ENCODE results near the gene NIPSNAP3A. TPM values are rescaled to one million over a fixed set of nuclear protein-coding genes. Genes with fewer than 3 reads are reported as not detected.

Gene NIPSNAP3A
- total and polyA plus RNA-seq, 2 of the 8 experiments (the other 6 are each of a cell fraction or from before 2014, with no cell fraction given), result 9.3 to 9.4 TPM

- DNase-seq (ENCODE audit: low read depth in 1 of 2, low spot score in 2 of 2) (no peak), FAIRE-seq (no peak)
- H4K91ac ChIP-seq (replicated peaks; ENCODE audit: insufficient read length, low read length), result no peak overlapping the region
- H4K5ac ChIP-seq (ENCODE audit: insufficient read length, low read depth, low read length), result no peak overlapping the region
- H3K4me3 ChIP-seq (ENCODE audit: extremely low read depth in 1 of 4, insufficient read depth in 2 of 4, low read depth in 3 of 4, low read length in 4 of 4), result no peak overlapping the region
- H3K23ac ChIP-seq (ENCODE audit: insufficient read length), result no peak overlapping the region
- H2BK120ac ChIP-seq (replicated peaks; ENCODE audit: low read depth, low read length), result no peak overlapping the region
- H3K4ac ChIP-seq (replicated peaks; ENCODE audit: insufficient read length, low read depth, low read length), result no peak overlapping the region
- H2BK12ac ChIP-seq (ENCODE audit: low read depth, low read length), result no peak overlapping the region
- 69% methylated on average over 1 of the region's 1 CpG; no CpG with 5 or more reads in 1 of the 2 experiments for WGBS, 2 experiments (ENCODE audit: extremely low coverage in 1 of 2, insufficient coverage in 1 of 2, insufficient read length in 1 of 2, insufficient replicate concordance in 2 of 2, low coverage in 1 of 2, low lambda C conversion rate in 2 of 2, missing lambda C conversion rate in 1 of 2)
- no peak overlapping the region for H3K4me2 ChIP-seq (ENCODE audit: insufficient read depth in 1 of 2, low read depth in 2 of 2, low read length in 2 of 2)
- no peaks in the 10 kb centered on the region for H3K79me2 ChIP-seq (ENCODE audit: control insufficient read depth in 1 of 2, insufficient read depth in 2 of 2, low read length in 2 of 2)
- no peaks in the 10 kb centered on the region for H3K23me2 ChIP-seq (ENCODE audit: low read depth, low read length)
- no peak overlapping the region for H3K14ac ChIP-seq (ENCODE audit: insufficient read length)
- no peak overlapping the region for H3K27ac ChIP-seq (ENCODE audit: low read depth, low read length)
- H3K36me3 ChIP-seq (ENCODE audit: control insufficient read depth in 2 of 4, insufficient read depth in 4 of 4, low read length in 3 of 4), result no peaks in the 10 kb centered on the region
- no peak overlapping the region for H2AFZ ChIP-seq (ENCODE audit: low read length)
- POLR2A ChIA-PET (ENCODE audit: partially characterized antibody), result interaction anchor here (1.2 kb wide), 1 partner anchor 11 kb away, joined by 3 read pairs; the partner anchor contains the start of gene NIPSNAP3B
- H3K18ac ChIP-seq (ENCODE audit: extremely low read depth, low read length), result no peak overlapping the region
- CTCF ChIA-PET (ENCODE audit: partially characterized antibody), result no interaction called here
- H2BK20ac ChIP-seq (ENCODE audit: low read length), result no peak overlapping the region
- no peak overlapping the region for H3K56ac ChIP-seq (replicated peaks; ENCODE audit: insufficient read length, low read depth, low read length)
- no peaks in the 10 kb centered on the region for H3K9me3 ChIP-seq (ENCODE audit: insufficient read depth in 2 of 2, low read depth in 1 of 2, low read length in 1 of 2)
- H4K8ac ChIP-seq (ENCODE audit: extremely low read depth, insufficient read depth, low read length), result no peak overlapping the region
- no peaks in the 10 kb centered on the region for H3K27me3 ChIP-seq (replicated peaks in 1 of 4; ENCODE audit: control insufficient read depth in 3 of 4, extremely low read depth in 1 of 4, insufficient read depth in 3 of 4, low read length in 3 of 4)
- no peaks in the 10 kb centered on the region for H3K79me1 ChIP-seq (ENCODE audit: low read depth, low read length)
- no peak overlapping the region for H2AK5ac ChIP-seq (ENCODE audit: low read depth, low read length)
- no peaks in the 10 kb centered on the region for H4K20me1 ChIP-seq (replicated peaks in 1 of 2; ENCODE audit: control insufficient read depth in 1 of 2, insufficient read depth in 2 of 2, low read length in 2 of 2)
- H2BK5ac ChIP-seq (ENCODE audit: low read depth, low read length), result no peak overlapping the region
- H2BK15ac ChIP-seq (ENCODE audit: low read length), result no peak overlapping the region
- H3K9ac ChIP-seq (replicated peaks in 1 of 4; ENCODE audit: extremely low read depth in 1 of 4, low read depth in 3 of 4, low read length in 3 of 4), result no peak overlapping the region
- H3K4me1 ChIP-seq (replicated peaks in 1 of 4; ENCODE audit: control insufficient read depth in 3 of 4, insufficient read depth in 4 of 4, low read length in 3 of 4), result no peaks in the 10 kb centered on the region
- TF ChIP-seq CEBPB (IDR thresholded peaks at IDR 0.05; ENCODE audit: low read depth, low read length), result no peak
- TF ChIP-seq SP4 (IDR thresholded peaks at IDR 0.05; ENCODE audit: low read length), result no peak
- TF ChIP-seq USF2 (IDR thresholded peaks at IDR 0.05; ENCODE audit: low read length), result no peak
- TF ChIP-seq NANOG (IDR thresholded peaks at IDR 0.05; ENCODE audit: insufficient read depth, low read depth, low read length, poor library complexity, severe bottlenecking), result no peak
- no peak for TF ChIP-seq JUN (IDR thresholded peaks at IDR 0.05; ENCODE audit: low read depth, low read length)
- TF ChIP-seq KDM5A (IDR thresholded peaks at IDR 0.05; ENCODE audit: low read length), result no peak
- no peak for TF ChIP-seq SP2 (IDR thresholded peaks at IDR 0.05; ENCODE audit: low read length)
- TF ChIP-seq CTCF (IDR thresholded peaks at IDR 0.05; ENCODE audit: control extremely low read depth in 1 of 3, insufficient read depth in 1 of 3, low read depth in 1 of 3, low read length in 3 of 3), result no peak
- no peak for TF ChIP-seq RNF2 (IDR thresholded peaks at IDR 0.05; ENCODE audit: borderline replicate concordance, low read depth, low read length, missing control alignments, poor library complexity, severe bottlenecking)
- no peak for TF ChIP-seq CBX8 (IDR thresholded peaks at IDR 0.05; ENCODE audit: borderline replicate concordance, low read depth, low read length)
- TF ChIP-seq CHD1 (IDR thresholded peaks at IDR 0.05; ENCODE audit: low read depth, low read length), result no peak
These were observed 26.6 kb downstream of the NIPSNAP3A start for GRCh38 chr9:104774132-104774531.
